Measurements from ENCODE around the gene RAB41.
"Not testable (repeated sequence)": the region's sequence is repeated elsewhere in the genome, so short reads cannot be mapped to it uniquely, and the experiment has no call there.

Gene RAB41

GRCh38 chrX:70292788-70293187, 10.8 kb downstream of the RAB41 start:
- no peak for DNase-seq

GRCh38 chrX:70293621-70294020, 11.6 kb downstream of the RAB41 start:
- DNase-seq, result no peak

- no peak for DNase-seq
Observed at GRCh38 chrX:70301716-70302115, 19.7 kb downstream of the RAB41 start.

GRCh38 chrX:70313503-70313902, 31.5 kb downstream of the RAB41 start:
- no peak for DNase-seq

GRCh38 chrX:70322784-70323183, 40.8 kb downstream of the RAB41 start:
- DNase-seq, result no peak

GRCh38 chrX:70323628-70324027, 41.7 kb downstream of the RAB41 start:
- not testable (repeated sequence) for DNase-seq

GRCh38 chrX:70324326-70324725, 42.4 kb downstream of the RAB41 start:
- no peak for DNase-seq

GRCh38 chrX:70331161-70331560, 49.2 kb downstream of the RAB41 start:
- DNase-seq, result no peak

- no peak for DNase-seq
Observed at GRCh38 chrX:70332600-70332999, 50.6 kb downstream of the RAB41 start.

Data from activated CD4-positive, alpha-beta T cell treated with anti-CD3 and anti-CD28 coated beads for 1 hour (primary cell).